Dendritic cell treated with granulocyte-macrophage colony-stimulating factor and Interleukin-4, amounts not matched to agents 40 ng/mL and 50 ng/mL, for 4 days (primary cell): Measurements from ENCODE around the gene H2BK1.

Experiments
- H3K27ac Mint-ChIP-seq: one replicate; pipeline ENCODE4 v1.8.0; 2022; ENCODE audit warnings: mild to moderate bottlenecking, mixed read lengths
- H3K27me3 Mint-ChIP-seq: one replicate; pipeline ENCODE4 v1.8.0; 2022; ENCODE audit warnings: mild to moderate bottlenecking, mixed read lengths
- H3K36me3 Mint-ChIP-seq: one replicate; pipeline ENCODE4 v1.8.0; 2022; ENCODE audit warnings: low read depth, mixed read lengths
- H3K4me1 Mint-ChIP-seq: one replicate; pipeline ENCODE4 v1.8.0; 2022; ENCODE audit warnings: low read depth, mixed read lengths
- H3K4me3 Mint-ChIP-seq: one replicate; pipeline ENCODE4 v1.8.0; 2022; ENCODE audit warnings: mild to moderate bottlenecking, moderate library complexity, mixed read lengths
- H3K9me3 Mint-ChIP-seq: one replicate; pipeline ENCODE4 v1.8.0; 2022; ENCODE audit warnings: mixed read lengths
- intact Hi-C: fragments of 100-400 bp; cut with micrococcal nuclease; formaldehyde crosslinking; loops from one replicate; pipeline ENCODE4 v1.15.0; 2022

H2BK1 gene

GRCh38 chr7:151167197-151167961 lies 42.9 kb downstream of the H2BK1 start, which contains the start of gene GBX1:
TSS of gene GBX1 (minus strand) at chr7:151167694. CDS start at chr7:151167548, 146 bp downstream.
- intact Hi-C loops: loop anchor here (10.0 kb wide), 1 partner anchor 137 kb away; no protein-coding TSS in a partner anchor
- peaks cover 44% of the 10 kb centered on the region for H3K27me3 Mint-ChIP-seq
- no peaks in the 10 kb centered on the region for H3K36me3 Mint-ChIP-seq
- peaks cover 11% of the 10 kb centered on the region for H3K4me1 Mint-ChIP-seq
- no peak within 1 kb of the TSS for H3K27ac Mint-ChIP-seq
- H3K9me3 Mint-ChIP-seq: no peaks in the 10 kb centered on the region
- H3K4me3 Mint-ChIP-seq: peak within 1 kb of the TSS; percentile 62

GRCh38 chr7:151166629-151167196 lies 43.6 kb downstream of the H2BK1 start:
- intact Hi-C loops: loop anchor here (10.0 kb wide), 1 partner anchor 138 kb away; no protein-coding TSS in a partner anchor
- H3K27me3 Mint-ChIP-seq: peaks cover 37% of the 10 kb centered on the region
- peak overlapping the region; percentile 62 for H3K4me3 Mint-ChIP-seq
- H3K36me3 Mint-ChIP-seq: no peaks in the 10 kb centered on the region
- no peaks in the 10 kb centered on the region for H3K9me3 Mint-ChIP-seq
- H3K27ac Mint-ChIP-seq: no peak overlapping the region
- peaks cover 9% of the 10 kb centered on the region for H3K4me1 Mint-ChIP-seq

- H3K27ac Mint-ChIP-seq: no peak overlapping the region
- H3K27me3 Mint-ChIP-seq: peaks cover 17% of the 10 kb centered on the region
- H3K4me1 Mint-ChIP-seq: no peaks in the 10 kb centered on the region
- intact Hi-C loops: loop anchor here (10.0 kb wide), 1 partner anchor 143 kb away; no protein-coding TSS in a partner anchor
- no peak overlapping the region for H3K4me3 Mint-ChIP-seq
- no peaks in the 10 kb centered on the region for H3K36me3 Mint-ChIP-seq
- H3K9me3 Mint-ChIP-seq: no peaks in the 10 kb centered on the region
Measured at GRCh38 chr7:151161757-151162156, 48.5 kb downstream of the H2BK1 start.
